PC-9 (cell line): ENCODE results near the gene PPP1R37. TPM values are rescaled to one million over a fixed set of nuclear protein-coding genes. Genes with fewer than 3 reads are reported as not detected.

Experiments used
- BruUV-seq: library from RNA; stranded (reverse); fragments of 400-500 nt; replicated peaks from 2 replicates; lab custom pipeline; 2021; lab: Mats Ljungman, UMichigan
- CTCF ChIA-PET: fragments of 300-600 bp; sonication (Branson Sonifier 250); formaldehyde crosslinking; loops from one replicate; lab custom pipeline; 2022; ENCODE audit warnings: antibody characterized with exemption; lab: Charles Lee
- POLR2A ChIA-PET: fragments of 300-600 bp; sonication (Branson Sonifier 250); formaldehyde crosslinking; loops from one replicate; lab custom pipeline; 2022; ENCODE audit warnings: antibody characterized with exemption; ENCODE audit not compliant: unreplicated experiment; lab: Charles Lee
- DNase-seq, 2 experiments: peaks; one replicate each; pipeline versions ENCODE4 v3.0.0 to v3.0.0-alpha.2; 2015 to 2022; ENCODE audit warnings: mixed read lengths in 1 of 2
- H2AFZ ChIP-seq: fragments of 200-600 bp; sonication (generic); 2 replicates; pipeline ENCODE4 v1.8.1; 2017; ENCODE audit warnings: antibody characterized with exemption
- H3F3A ChIP-seq: fragments of 200-600 bp; sonication (generic); 2 replicates; pipeline ENCODE4 v1.8.1; 2017; ENCODE audit warnings: antibody characterized with exemption, mild to moderate bottlenecking, low read depth; ENCODE audit not compliant: insufficient read depth
- H3K27ac ChIP-seq: fragments of 200-600 bp; sonication (generic); 2 replicates; pipeline ENCODE4 v1.6.1; 2016; ENCODE audit warnings: mixed run types
- H3K27me3 ChIP-seq: fragments of 200-600 bp; sonication (generic); 2 replicates; pipeline ENCODE4 v1.6.1; 2016; ENCODE audit warnings: low read depth, mixed run types; ENCODE audit not compliant: insufficient read depth
- H3K36me3 ChIP-seq: fragments of 200-600 bp; sonication (generic); 2 replicates; pipeline ENCODE4 v1.6.1; 2016; ENCODE audit warnings: low read depth, mixed run types
- H3K4me1 ChIP-seq: fragments of 200-600 bp; sonication (generic); replicated peaks from 2 replicates; pipeline ENCODE4 v1.6.1; 2016; ENCODE audit warnings: mixed run types; ENCODE audit not compliant: insufficient read depth
- H3K4me2 ChIP-seq: fragments of 200-600 bp; sonication (generic); 2 replicates; pipeline ENCODE4 v1.6.1; 2017; ENCODE audit warnings: mixed run types
- H3K4me3 ChIP-seq: fragments of 200-600 bp; sonication (generic); 2 replicates; pipeline ENCODE4 v1.6.1; 2016; ENCODE audit warnings: mixed run types
- H3K79me2 ChIP-seq: fragments of 200-600 bp; sonication (generic); 2 replicates; pipeline ENCODE4 v1.6.1; 2017; ENCODE audit warnings: low read depth, mixed run types
- H3K9me2 ChIP-seq: fragments of 200-600 bp; sonication (generic); 2 replicates; pipeline ENCODE4 v1.8.1; 2017; ENCODE audit warnings: mild to moderate bottlenecking; ENCODE audit not compliant: insufficient read depth
- H3K9me3 ChIP-seq: fragments of 200-600 bp; sonication (generic); 2 replicates; pipeline ENCODE4 v1.8.1; 2016; ENCODE audit warnings: low read depth; ENCODE audit not compliant: insufficient read depth
- H4K20me1 ChIP-seq: fragments of 200-600 bp; sonication (generic); 2 replicates; pipeline ENCODE4 v1.8.1; 2017; ENCODE audit not compliant: insufficient read depth
- EZH2 ChIP-seq: fragments of 200-600 bp; sonication (generic); IDR thresholded peaks from 2 replicates; pipeline ENCODE4 v1.8.0; 2017; ENCODE audit warnings: antibody characterized with exemption, low read depth
- intact Hi-C: fragments of 100-400 bp; cut with micrococcal nuclease; formaldehyde crosslinking; loops from one replicate; pipeline ENCODE4 v1.10.0; 2022; ENCODE audit not compliant: unreplicated experiment
- total RNA-seq: library from RNA; stranded (reverse); gene quantifications from 2 replicates; pipeline ENCODE4 v1.2.3, GENCODE V29; 2021
- TF ChIP-seq, protein P1 (sequence below): fragments of 200-600 bp; sonication (generic); conservative IDR thresholded peaks from 2 replicates; pipeline ENCODE4 v1.6.1; 2017; ENCODE audit warnings: mixed run types, antibody characterized with exemption, mild to moderate bottlenecking, moderate library complexity

Gene PPP1R37
- total RNA-seq, 1 experiment from 2014 or later: 41.1 TPM

DNA sequence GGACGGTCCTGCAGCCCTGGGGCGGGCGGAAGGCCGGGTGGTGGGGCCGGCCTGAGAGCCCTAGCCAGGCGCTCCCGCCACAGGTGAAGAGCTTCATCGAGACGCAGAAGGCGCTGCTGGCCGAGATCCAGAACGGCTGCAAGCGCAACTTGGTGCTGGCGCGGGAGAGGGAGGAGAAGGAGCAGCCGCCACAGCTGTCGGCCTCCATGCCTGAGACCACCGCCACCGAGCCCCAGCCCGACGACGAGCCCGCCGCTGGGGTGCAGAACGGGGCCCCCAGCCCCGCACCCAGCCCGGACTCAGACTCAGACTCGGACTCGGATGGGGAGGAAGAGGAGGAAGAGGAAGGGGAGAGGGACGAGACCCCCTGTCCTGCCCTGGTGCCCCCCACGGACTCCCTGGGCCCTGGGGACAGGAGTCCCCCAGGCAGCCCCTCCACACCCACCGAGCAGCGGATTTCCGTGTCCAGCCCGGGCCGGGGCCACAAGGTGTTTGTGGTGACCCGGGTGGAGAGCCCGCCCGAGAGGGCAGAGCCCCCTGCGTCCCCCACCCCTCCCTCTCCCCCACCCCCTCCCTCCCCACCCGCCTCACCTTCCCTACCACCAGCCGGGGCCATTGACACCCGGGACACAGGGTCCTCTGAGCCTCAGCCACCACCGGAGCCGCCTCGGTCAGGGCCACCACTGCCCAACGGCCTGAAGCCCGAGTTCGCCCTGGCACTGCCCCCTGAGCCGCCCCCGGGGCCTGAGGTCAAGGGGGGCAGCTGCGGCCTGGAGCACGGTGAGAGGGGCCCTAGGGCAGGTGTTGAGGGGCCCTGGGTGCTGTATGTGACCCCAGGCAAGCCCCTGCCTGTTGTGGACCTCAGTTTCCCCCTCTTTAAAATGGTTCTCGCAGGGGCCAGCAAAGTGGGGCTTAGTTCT, 52.6 kb downstream of the PPP1R37 start:
- Histone ChIP-seq H3F3A (peaks cover 19% of the 10 kb centered on the region; the same call in 1 of the 2 replicates), H2AFZ (no peak overlapping the region), H3K4me1 (peaks cover 6% of the 10 kb centered on the region), H3K36me3 (no peaks in the 10 kb centered on the region), H4K20me1 (peaks cover 9% of the 10 kb centered on the region), H3K27me3 (no peaks in the 10 kb centered on the region), H3K27ac (no peak overlapping the region), H3K9me2 (no peaks in the 10 kb centered on the region), H3K4me2 (no peak overlapping the region), H3K4me3 (no peak overlapping the region), H3K79me2 (no peaks in the 10 kb centered on the region), H3K9me3 (no peaks in the 10 kb centered on the region)
- ChIA-PET POLR2A (no interaction called here), CTCF (no interaction called here)
- TF ChIP-seq, protein P1, sequence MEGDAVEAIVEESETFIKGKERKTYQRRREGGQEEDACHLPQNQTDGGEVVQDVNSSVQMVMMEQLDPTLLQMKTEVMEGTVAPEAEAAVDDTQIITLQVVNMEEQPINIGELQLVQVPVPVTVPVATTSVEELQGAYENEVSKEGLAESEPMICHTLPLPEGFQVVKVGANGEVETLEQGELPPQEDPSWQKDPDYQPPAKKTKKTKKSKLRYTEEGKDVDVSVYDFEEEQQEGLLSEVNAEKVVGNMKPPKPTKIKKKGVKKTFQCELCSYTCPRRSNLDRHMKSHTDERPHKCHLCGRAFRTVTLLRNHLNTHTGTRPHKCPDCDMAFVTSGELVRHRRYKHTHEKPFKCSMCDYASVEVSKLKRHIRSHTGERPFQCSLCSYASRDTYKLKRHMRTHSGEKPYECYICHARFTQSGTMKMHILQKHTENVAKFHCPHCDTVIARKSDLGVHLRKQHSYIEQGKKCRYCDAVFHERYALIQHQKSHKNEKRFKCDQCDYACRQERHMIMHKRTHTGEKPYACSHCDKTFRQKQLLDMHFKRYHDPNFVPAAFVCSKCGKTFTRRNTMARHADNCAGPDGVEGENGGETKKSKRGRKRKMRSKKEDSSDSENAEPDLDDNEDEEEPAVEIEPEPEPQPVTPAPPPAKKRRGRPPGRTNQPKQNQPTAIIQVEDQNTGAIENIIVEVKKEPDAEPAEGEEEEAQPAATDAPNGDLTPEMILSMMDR: no peak
- DNase-seq: no peak
- BruUV-seq: no TSS peak
- intact Hi-C loops: no loop called here

DNA sequence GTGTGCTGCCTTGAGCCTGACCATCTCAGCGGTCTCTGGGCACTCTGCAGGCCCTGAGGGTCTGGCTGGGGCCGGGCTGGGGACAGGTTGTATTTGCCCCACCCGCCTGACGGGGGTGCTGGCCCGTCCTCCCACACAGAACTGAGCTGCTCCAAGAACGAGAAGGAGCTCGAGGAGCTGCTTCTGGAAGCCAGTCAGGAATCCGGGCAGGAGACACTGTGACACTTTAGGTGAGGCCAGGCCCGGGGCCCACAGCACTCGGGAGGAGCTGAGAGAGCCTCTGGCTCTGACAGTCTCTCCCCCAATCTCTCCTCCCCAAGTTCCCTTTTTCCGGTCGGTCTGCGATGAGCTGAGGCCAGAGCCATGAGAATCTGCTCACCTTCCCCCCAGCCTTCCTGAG, 53.3 kb downstream of the PPP1R37 start:
- no peaks in the 10 kb centered on the region for H3K36me3 ChIP-seq

DNA sequence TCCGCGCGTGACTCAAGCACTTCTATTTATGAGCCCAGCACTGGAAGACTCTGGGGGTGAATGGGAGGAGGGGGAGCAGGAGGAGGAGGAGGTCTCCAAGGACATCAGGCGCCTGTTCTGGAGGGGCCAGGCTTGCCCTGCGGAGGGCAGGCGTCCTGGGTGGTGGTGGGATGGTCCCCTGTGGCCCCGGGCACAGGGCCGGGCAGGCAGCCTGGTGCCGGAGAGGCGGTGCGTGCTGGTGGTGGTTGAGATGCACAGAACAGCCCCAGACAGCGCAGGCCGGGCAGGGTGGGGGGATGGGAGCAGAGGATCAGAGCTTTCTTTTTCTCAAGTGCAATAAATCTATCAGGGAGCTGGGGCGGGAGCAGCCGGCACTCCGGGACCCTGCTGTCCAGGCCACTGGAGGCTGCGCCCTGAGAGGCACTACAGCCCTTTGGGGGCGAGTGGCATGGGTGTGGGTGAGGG, 53.8 kb downstream of the PPP1R37 start:
- Histone ChIP-seq H3K27me3 (no peaks in the 10 kb centered on the region), H2AFZ (no peak overlapping the region), H3K9me2 (no peaks in the 10 kb centered on the region), H3K9me3 (no peaks in the 10 kb centered on the region), H3K4me1 (peaks cover 18% of the 10 kb centered on the region), H3K4me3 (no peak overlapping the region), H3K27ac (no peak overlapping the region), H3F3A (peaks cover 31% of the 10 kb centered on the region; the same call in 1 of the 2 replicates), H3K79me2 (no peaks in the 10 kb centered on the region), H4K20me1 (peaks cover 14% of the 10 kb centered on the region), H3K36me3 (no peaks in the 10 kb centered on the region), H3K4me2 (no peak overlapping the region)
- BruUV-seq: TSS peak; percentile 18
- CTCF ChIA-PET: no interaction called here
- no peak for DNase-seq
- intact Hi-C loops: no loop called here
- TF ChIP-seq EZH2: no peak
- TF ChIP-seq, protein P1: no peak
- POLR2A ChIA-PET: no interaction called here

More for the DNA sequence above, 53.3 kb downstream of the PPP1R37 start:
- intact Hi-C loops: no loop called here
- no peak for DNase-seq
- H2AFZ ChIP-seq: no peak overlapping the region
- no peak overlapping the region for H3K4me3 ChIP-seq
- TF ChIP-seq, protein P1: no peak
- no peak for TF ChIP-seq EZH2
- no peaks in the 10 kb centered on the region for H3K27me3 ChIP-seq
- H3K79me2 ChIP-seq: no peaks in the 10 kb centered on the region
- H3K27ac ChIP-seq: no peak overlapping the region
- ChIA-PET POLR2A (no interaction called here), CTCF (no interaction called here)
- H3K4me1 ChIP-seq: peaks cover 14% of the 10 kb centered on the region
- no peaks in the 10 kb centered on the region for H3K9me2 ChIP-seq
- no TSS peak for BruUV-seq
- peaks cover 26% of the 10 kb centered on the region; the same call in 1 of the 2 replicates for H3F3A ChIP-seq
- H3K4me2 ChIP-seq: no peak overlapping the region
- H3K9me3 ChIP-seq: no peaks in the 10 kb centered on the region
- peaks cover 12% of the 10 kb centered on the region for H4K20me1 ChIP-seq
